SK-N-SH treated with all-trans-retinoic acid at 6 μM for 48 hours (cell line): ENCODE measurements around the gene PID1.

Experiments
- CREB5 ChIP-seq: fragments of 250-450 bp; sonication (Bioruptor Pico); IDR thresholded peaks from 2 replicates; pipeline ENCODE4 v1.5.1; 2020; ENCODE audit warnings: low read depth, mild to moderate bottlenecking, moderate library complexity
- GLIS3 ChIP-seq: fragments of 250-450 bp; sonication (Bioruptor Pico); IDR thresholded peaks from 2 replicates; pipeline ENCODE4 v1.5.0; 2020; ENCODE audit warnings: mild to moderate bottlenecking, moderate library complexity
- ISL1 ChIP-seq: fragments of 250-450 bp; sonication (Bioruptor Pico); IDR thresholded peaks from 2 replicates; pipeline ENCODE4 v2.1.2; 2022; ENCODE audit warnings: mild to moderate bottlenecking, moderate library complexity
- RARB ChIP-seq: fragments of 250-450 bp; sonication (Bioruptor Pico); IDR thresholded peaks from 2 replicates; pipeline ENCODE4 v1.8.0; 2021; ENCODE audit warnings: mild to moderate bottlenecking, moderate library complexity
- SNAI2 ChIP-seq: fragments of 250-450 bp; sonication (Bioruptor Pico); IDR thresholded peaks from 2 replicates; pipeline ENCODE4 v1.5.0; 2020; ENCODE audit warnings: mild to moderate bottlenecking, moderate library complexity
- ZFP3 ChIP-seq: fragments of 250-450 bp; sonication (Bioruptor Pico); IDR thresholded peaks from 2 replicates; pipeline ENCODE4 v1.5.0; 2020; ENCODE audit warnings: mild to moderate bottlenecking, moderate library complexity
- ZFP30 ChIP-seq: fragments of 450-650 bp; formaldehyde crosslinking; IDR thresholded peaks from 2 replicates; pipeline ENCODE4 v1.5.0; 2022; ENCODE audit warnings: mild to moderate bottlenecking, moderate library complexity
- TF ChIP-seq, protein P1 (sequence below): fragments of 250-450 bp; sonication (Bioruptor Pico); IDR thresholded peaks from 2 replicates; pipeline ENCODE4 v1.8.0; 2020; ENCODE audit warnings: mild to moderate bottlenecking, moderate library complexity, borderline replicate concordance

DNA sequence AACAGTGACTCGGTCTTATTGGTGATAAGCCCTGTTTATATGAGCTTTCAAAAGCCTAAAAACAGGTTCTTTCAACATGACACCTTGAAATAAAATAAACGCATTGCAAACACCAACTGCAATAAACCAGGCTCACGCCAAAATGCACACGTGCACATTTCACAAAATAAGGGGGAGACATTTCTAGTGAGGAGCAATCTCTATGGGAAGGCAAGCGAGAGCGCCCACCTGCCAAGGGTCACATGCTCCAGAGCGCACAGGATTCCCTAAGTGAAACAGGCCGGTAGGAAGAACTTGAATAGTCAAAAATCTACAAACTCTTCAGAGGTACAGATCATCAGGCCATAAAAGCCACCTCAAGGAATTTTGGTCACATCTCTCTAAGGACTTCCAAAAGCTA is 1.9 kb downstream of the PID1 start:
- TF ChIP-seq ZFP3 (CRISPR knock-in tag) = no peak
- TF ChIP-seq GLIS3 = no peak
- no peak for TF ChIP-seq CREB5 (CRISPR knock-in tag)
- no peak for TF ChIP-seq RARB (CRISPR knock-in tag)
- TF ChIP-seq ZFP30 (CRISPR knock-in tag) = no peak
- TF ChIP-seq, protein P1, sequence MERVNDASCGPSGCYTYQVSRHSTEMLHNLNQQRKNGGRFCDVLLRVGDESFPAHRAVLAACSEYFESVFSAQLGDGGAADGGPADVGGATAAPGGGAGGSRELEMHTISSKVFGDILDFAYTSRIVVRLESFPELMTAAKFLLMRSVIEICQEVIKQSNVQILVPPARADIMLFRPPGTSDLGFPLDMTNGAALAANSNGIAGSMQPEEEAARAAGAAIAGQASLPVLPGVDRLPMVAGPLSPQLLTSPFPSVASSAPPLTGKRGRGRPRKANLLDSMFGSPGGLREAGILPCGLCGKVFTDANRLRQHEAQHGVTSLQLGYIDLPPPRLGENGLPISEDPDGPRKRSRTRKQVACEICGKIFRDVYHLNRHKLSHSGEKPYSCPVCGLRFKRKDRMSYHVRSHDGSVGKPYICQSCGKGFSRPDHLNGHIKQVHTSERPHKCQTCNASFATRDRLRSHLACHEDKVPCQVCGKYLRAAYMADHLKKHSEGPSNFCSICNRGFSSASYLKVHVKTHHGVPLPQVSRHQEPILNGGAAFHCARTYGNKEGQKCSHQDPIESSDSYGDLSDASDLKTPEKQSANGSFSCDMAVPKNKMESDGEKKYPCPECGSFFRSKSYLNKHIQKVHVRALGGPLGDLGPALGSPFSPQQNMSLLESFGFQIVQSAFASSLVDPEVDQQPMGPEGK (CRISPR knock-in tag) = no peak
- TF ChIP-seq SNAI2 (CRISPR knock-in tag) = no peak
- no peak for TF ChIP-seq ISL1 (CRISPR knock-in tag)
